ENCODE data around the gene SLC4A1. TPM values are rescaled to one million over a fixed set of nuclear protein-coding genes. Genes with fewer than 3 reads are reported as not detected.

The SLC4A1 gene
- total RNA-seq, 1 experiment from 2014 or later = not detected

DNA sequence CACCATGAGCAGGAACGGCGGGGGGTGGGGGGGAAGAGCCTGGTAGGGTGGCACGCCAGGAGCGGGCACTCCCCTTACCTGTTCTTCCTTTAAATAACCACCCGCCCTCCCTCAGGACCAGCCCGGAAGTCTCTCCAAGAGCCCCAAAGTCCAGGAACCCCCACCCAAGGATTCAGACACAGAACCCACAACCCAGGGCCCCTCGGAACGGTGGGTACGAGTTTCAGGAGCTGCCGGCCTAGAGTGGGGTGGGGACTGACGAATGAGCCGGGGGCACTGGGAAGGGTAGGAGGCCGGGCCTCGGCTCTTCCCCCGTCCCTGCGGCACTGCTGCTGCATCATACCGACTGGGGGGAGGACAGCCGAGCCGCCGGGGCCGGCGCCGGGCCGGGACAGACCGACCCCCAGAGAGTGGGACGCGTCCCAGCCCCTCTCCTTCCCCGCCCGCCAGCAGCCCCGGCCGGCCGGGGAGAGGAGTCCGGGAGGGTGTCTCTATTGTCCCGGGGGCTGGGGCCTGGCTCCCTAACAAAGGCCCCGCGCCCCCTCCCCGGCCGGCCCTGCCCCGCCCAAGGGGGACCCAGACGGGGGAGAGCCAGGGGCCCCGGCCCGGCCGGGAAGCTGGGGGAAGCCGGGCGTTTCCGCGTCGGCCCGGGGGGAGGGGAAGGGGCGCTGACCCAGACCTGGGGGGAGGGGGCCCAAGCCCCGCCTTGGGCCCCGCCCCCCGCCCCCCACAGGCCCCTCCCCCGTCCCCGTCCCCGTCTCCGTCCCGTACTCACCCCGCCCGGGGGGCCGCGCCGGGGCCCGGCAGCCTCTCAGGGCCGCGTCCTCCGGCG lies 69.0 kb downstream of the SLC4A1 start:
- intact Hi-C loops (cut with micrococcal nuclease) = loop anchor here (1.0 to 10.0 kb wide), 2 partner anchors 13 to 306 kb away; partner anchors contain the start of genes GPATCH8 and TMUB2
- Histone ChIP-seq H3K4me1 (ENCODE audit: insufficient read depth, low read length) (peaks cover 27% of the 10 kb centered on the region), H3K4me2 (ENCODE audit: low read length) (peak overlapping the region; percentile 87), H4K20me1 (ENCODE audit: low read length) (no peaks in the 10 kb centered on the region), H2AFZ (ENCODE audit: low read length) (peak overlapping the region; percentile 66), H3K9ac (ENCODE audit: low read length) (peak overlapping the region; percentile 91), H3K9me2 (replicated peaks; ENCODE audit: low read length) (no peaks in the 10 kb centered on the region), H3K79me2 (ENCODE audit: low read length) (peaks cover 36% of the 10 kb centered on the region), H3K36me3 (ENCODE audit: low read depth, low read length) (peaks cover 31% of the 10 kb centered on the region), H3K4me3 (ENCODE audit: low read length) (peak overlapping the region; percentile 89), H3K27ac (ENCODE audit: low read length) (peak overlapping the region; percentile 74), H3K27me3 (ENCODE audit: low read length) (no peaks in the 10 kb centered on the region), H3F3A (ENCODE audit: low read length, unreplicated experiment) (peaks cover under 1% of the 10 kb centered on the region), H3K9me3 (ENCODE audit: low read length) (no peaks in the 10 kb centered on the region)
- peak; percentile 18 for ATAC-seq
- TSS peak; percentile 61 for BruUV-seq (replicated peaks)
- no peak for TF ChIP-seq EZH2 (IDR thresholded peaks at IDR 0.05; ENCODE audit: low read length, unreplicated experiment)
- no peak for TF ChIP-seq EZH2phosphoT487 (IDR thresholded peaks at IDR 0.05; ENCODE audit: borderline replicate concordance, low read length)
- DNase-seq = peak; percentile 55
- POLR2A ChIA-PET (ENCODE audit: unreplicated experiment) = interaction anchor here (0.6 to 0.7 kb wide), 2 partner anchors 9 to 75 kb away, joined by 3 to 6 read pairs; no protein-coding TSS in a partner anchor
- CTCF ChIA-PET = interaction anchor here (0.6 to 0.8 kb wide), 4 partner anchors 61 to 823 kb away, joined by 3 to 7 read pairs (median 3); no protein-coding TSS in a partner anchor

Small RNA genes within 50 kb of the gene (microRNA-seq; reads per million reads assigned to microRNA genes)
- gene MIR6782 (ENCODE audit: unreplicated experiment) = not detected

Other genes with a start within 250 kb of the SLC4A1 start
- gene LSM12, start 201.5 kb downstream of the SLC4A1 start, total RNA-seq (2014; rRNA removed) = 118 and 123 TPM in 2 replicates
- gene G6PC3, start 197.4 kb downstream of the SLC4A1 start, total RNA-seq (2014; rRNA removed) = 60.1 and 69.5 TPM in 2 replicates
- 39.1 and 47.1 TPM in 2 replicates for gene HDAC5, start 144.5 kb downstream of the SLC4A1 start, total RNA-seq (2014; rRNA removed)
- gene HROB, start 126.2 kb downstream of the SLC4A1 start, total RNA-seq (2014; rRNA removed) = 13.5 and 14.3 TPM in 2 replicates
- 0.35 and 0.51 TPM in 2 replicates for gene ASB16, start 97.4 kb downstream of the SLC4A1 start, total RNA-seq (2014; rRNA removed)
- gene TMUB2, start 81.2 kb downstream of the SLC4A1 start, total RNA-seq (2014; rRNA removed) = 38.3 and 43.4 TPM in 2 replicates
- gene ATXN7L3, start 68.3 kb downstream of the SLC4A1 start, total RNA-seq (2014; rRNA removed) = 73.9 and 78.3 TPM in 2 replicates
- 139 and 183 TPM in 2 replicates for gene UBTF, start 48.5 kb downstream of the SLC4A1 start, total RNA-seq (2014; rRNA removed)
- 0.29 and 1.4 TPM in 2 replicates for gene RUNDC3A, start 40.5 kb upstream of the SLC4A1 start, total RNA-seq (2014; rRNA removed)
- gene SLC25A39, start 56.7 kb upstream of the SLC4A1 start, total RNA-seq (2014; rRNA removed) = 726 and 797 TPM in 2 replicates
- 400 and 465 TPM in 2 replicates for gene GRN, start 77.2 kb upstream of the SLC4A1 start, total RNA-seq (2014; rRNA removed)
- gene FAM171A2, start 95.7 kb upstream of the SLC4A1 start, total RNA-seq (2014; rRNA removed) = 16.3 and 22.6 TPM in 2 replicates
- gene ITGA2B, start 121.5 kb upstream of the SLC4A1 start, total RNA-seq (2014; rRNA removed) = 3.1 and 7.1 TPM in 2 replicates
- 22.7 and 30.1 TPM in 2 replicates for gene GPATCH8, start 235.3 kb upstream of the SLC4A1 start, total RNA-seq (2014; rRNA removed)

All from PC-3 (cell line).